HG03521 (cell line): Measurements from ENCODE around the gene PSAP.
"Not testable (repeated sequence)": the region's sequence is repeated elsewhere in the genome, so short reads cannot be mapped to it uniquely, and the experiment has no call there.

ENCODE experiments used
- ATAC-seq: cut with Tn5 transposase; IDR thresholded peaks from one replicate; pipeline ENCODE4 v1.9.1; 2021; ENCODE audit warnings: mild to moderate bottlenecking, moderate library complexity; ENCODE audit not compliant: unreplicated experiment

Gene PSAP

DNA sequence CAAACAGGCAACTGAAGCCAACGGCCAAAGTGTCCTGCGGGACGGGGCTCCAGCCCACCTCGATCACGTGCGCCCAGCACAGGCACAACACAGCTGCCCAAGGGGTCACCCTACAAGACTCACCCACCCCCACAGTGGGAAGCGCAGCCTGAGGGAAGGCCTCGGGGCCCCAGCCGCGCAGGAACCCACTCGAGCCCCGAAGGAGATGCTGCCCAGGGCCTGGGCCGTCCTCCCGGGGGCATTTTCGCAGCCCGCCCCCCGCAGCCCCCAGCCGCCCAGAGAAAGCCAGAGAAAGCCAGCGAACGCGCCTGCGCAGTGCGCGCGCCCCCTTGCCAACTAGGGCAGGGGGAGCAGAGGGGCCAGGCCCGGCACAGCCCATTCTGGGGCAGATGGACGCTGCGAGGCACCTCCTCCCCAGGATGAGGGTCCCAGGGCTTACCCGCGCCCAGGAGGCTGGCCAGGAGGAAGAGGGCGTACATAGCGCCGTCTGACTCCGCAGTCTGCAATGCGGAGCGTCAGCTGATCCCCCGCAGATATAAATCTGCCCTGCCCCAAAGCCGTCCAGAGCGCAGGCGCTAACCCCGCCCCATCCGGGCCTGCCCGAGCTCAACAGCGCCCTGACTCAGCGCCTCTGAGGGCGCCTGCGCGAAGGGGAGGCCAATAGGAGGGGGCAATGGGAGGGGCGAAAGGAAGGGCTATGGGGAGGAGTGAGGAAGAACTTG lies at the start of gene PSAP:
Gene PSAP, minus strand, starts transcription at position 509 of the 722 bp plus-strand sequence. Its CDS starts 30 bp downstream, at position 479.
- ATAC-seq: peak; percentile 88

DNA sequence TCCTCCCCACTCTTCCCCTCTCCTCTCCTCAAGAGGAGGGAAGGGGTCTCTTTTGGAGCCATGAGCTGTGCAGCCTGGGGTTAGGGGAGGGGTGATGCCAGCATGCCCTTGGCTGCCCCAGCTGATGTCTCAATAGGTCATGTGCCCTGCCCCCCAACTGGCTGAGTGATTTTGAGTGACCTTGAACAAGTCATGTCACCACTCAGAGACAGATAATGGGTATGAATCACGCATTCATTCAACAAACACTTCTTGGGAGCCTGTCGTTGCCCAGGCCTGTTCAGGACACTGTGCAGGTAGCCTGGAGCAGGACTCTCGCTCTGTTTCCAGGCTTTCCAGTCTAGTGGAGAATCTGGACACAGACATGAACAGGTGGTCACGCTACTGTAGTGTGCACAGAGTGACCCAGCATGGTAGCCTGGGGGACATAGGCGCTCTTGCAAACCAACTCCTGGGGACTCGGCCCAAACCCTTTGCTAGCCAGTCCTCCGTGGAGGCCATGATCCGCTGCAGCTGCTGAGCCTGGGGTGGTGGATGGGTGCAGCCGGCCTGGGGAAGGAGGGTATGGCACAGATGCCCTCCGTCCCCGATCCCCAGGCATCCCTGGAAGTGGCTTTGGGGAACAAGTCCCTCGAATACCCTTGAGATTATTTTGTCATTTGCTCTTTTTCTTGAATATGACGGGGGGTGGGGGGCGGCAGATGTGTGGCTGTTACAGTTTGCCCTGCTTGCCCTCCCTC lies 49.6 kb upstream of the PSAP start:
- no peak for ATAC-seq

DNA sequence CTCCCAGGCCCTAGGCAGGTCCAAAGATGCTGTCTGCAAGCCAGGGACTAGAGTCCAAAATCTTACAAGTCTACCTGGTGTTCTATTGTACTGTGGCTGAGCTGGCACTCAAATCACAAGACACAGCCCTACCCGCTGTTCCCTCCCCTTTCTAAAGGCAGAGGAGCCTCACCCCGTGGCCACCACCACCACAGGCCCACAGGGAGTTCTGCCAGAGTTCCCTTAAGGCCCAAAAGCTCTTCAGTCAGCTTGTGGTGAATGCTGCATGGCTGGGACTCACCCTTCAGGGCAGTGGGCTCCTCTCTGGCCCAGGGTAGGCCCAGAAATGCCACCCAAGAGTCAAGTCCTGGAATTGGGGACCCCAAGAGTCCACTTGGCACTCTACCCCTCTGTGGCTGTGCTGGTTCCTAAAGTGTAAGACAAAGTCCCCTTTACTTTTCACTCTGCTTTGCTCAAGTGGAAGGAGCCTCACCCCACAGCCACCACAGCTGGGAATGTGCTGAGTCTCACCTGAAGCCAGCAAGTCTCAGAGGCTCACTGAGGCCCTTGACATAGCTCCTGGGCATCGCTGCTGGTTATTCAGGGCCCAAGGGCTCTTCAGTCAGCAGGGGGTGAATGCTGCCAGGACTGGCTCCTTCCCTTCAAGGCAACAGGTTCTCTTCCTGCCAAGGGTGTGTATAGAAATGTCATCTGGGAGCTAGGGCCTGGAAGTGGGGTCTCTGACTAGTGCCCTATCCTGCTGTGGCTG lies 48.8 kb upstream of the PSAP start:
- ATAC-seq: no peak

DNA sequence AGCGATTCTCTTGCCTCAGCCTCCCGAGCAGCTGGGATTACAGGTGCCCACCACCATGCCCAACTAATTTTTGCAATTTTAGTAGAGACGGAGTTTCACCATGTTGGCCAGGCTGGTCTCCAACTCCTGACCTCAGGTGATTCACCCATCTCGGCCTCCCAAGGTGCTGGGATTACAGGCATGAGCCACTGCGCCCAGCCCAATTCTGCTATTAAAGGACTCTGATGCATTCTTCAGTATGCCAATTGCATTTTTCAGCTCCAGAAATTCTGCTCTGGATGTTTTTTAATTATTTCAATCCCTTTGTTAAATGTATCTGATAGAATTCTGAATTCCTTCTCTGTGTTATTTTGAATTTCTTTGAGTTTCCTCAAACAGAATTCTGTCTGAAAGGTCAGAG lies 47.3 kb upstream of the PSAP start:
- not testable (repeated sequence) for ATAC-seq

DNA sequence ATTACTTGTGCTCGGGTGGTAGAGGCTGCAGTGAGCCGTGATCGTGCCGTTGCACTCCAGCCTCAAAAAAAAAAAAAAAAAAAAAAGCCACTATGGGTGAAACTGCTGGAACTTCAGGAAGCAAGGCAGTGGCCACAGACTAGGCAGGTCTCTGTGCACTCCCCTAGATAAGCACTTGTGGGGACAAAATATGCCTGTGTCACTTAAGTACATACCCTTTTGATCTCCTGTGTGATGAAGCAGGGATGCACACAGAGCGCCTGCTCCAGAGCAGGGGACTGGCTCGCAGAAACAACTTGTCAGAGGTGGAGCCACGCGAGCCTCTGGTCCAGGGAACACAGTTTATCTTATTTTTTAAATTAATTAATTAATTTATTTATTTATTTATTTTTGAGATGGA lies 42.9 kb upstream of the PSAP start:
- ATAC-seq: no peak

DNA sequence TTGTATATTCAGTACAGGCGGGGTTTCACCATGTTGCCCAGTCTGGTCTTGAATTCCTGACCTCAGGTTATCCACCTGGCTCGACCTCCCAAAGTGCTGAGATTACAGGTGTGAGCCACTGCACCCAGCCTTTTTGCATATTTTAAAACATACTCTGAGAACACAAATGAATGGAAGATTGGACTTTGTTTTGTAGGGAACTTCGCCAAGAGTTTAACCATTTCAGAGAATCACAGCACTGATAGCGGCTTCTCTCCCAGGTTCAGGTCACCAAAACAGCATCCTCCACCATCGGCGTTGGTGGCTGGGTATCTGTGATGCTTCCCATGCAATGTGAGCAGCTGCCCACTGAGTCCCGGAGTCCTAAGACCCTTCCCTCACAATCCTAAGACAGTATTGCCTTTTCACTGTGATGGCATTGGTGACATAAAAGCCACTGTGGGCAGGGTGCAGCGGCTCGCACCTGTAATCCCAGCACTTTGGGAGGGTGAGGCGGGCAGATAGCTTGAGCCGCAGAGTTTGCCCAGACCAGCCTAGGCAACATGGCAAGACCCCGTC lies 42.3 kb upstream of the PSAP start:
- ATAC-seq: no peak

DNA sequence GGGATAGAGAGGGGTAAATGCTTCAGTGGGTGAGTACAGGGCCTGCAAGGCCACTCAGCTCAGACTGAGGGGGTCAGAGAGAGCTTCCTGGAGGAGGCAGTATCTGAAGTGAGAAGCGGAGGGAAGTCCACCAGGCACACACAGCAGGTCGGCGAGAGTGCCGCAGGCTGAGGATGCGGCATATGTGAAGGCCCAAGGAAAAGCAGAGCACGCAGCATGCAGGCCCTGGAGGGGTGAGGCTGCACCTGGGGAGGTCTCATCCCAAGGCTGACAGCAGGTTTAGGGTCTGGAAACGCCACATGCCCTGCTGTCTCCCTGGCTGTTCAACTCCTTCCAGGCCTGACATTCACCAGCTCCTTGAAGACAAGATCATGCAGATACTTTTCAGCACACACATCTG lies 40.4 kb upstream of the PSAP start:
- ATAC-seq: no peak

DNA sequence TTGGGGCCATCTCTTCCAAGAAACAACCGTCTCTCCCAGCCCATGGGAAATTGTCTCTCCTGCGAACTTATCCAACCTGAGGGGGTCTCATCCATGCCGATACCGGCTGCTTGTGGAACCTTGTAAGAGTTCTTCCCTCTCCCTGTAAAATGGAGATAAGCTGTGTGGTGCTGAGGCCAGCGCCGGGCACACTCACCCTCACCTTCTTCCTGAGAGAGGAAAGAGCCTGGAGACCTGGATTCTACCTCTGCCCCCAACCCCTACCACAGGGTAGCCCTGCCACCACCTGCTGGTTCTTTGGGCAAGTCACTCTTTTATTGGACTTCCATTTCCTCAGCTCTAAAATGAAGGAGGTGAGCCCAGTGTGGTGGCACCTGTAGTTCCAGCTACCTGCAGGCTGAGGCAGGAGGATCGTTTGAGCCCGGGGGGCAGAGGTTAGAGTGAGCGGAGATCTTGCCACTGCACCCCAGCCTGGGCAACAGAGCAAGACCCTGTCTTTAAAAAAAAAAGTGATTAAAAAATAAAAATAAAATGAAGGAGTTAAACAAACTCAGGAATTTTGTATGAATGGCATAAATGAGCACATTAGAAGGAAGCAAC lies 38.4 kb upstream of the PSAP start:
- no peak for ATAC-seq

DNA sequence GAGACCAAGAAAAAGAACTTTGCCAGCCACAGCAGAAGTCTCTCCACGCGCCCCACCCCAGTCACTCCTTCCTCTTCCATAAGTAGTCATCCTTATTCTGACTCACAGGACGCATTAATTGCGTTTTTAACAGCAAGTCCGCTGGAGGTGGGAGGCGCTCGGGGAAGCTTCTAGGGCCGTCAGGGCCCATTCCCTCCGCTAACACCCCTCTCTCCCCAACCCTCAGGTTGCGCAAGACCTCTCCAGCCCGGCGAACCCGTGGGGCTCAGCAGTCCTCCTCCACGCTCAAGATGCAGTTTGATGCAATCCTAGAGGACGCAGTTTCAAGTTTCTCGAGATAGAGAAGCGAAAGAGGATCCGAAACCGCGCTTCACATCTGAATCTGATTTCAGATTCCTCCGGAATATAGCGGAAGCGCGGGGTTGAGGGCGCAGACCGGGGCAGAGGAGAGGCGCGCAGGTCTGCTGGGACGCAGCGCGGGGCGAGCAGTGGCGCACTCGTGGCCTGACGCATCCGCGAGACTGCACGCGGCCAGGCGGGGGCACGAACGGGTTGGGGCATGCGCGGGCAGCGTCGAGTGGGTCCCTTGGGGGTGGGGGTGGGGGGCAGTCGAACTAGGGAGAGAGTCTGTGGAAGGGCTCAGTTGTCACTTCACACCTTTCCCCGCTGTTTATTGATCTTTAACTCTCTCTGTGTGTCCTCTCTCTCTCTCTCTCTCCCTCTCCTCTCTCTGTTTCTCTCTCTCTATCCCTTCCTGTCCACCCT lies 37.8 kb upstream of the PSAP start:
- peak; percentile 75 for ATAC-seq

DNA sequence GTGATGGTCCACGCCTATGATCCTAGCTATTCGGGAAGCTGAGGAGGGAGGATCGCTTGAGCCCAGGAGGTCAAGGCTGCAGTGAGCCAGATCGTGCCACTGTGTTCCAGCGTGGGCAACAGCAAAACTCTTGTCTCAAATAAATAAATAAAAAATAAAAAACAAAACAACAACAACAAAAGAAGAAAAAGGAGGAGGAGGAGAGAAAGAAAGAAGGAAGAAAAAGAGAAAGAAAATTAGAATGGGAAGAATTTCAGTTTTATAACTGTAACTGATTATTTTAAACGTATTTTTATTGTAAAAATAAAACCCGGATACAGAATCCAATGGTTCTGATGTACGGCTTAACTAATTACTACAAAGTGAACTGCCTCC lies 37.2 kb upstream of the PSAP start:
- ATAC-seq: no peak

DNA sequence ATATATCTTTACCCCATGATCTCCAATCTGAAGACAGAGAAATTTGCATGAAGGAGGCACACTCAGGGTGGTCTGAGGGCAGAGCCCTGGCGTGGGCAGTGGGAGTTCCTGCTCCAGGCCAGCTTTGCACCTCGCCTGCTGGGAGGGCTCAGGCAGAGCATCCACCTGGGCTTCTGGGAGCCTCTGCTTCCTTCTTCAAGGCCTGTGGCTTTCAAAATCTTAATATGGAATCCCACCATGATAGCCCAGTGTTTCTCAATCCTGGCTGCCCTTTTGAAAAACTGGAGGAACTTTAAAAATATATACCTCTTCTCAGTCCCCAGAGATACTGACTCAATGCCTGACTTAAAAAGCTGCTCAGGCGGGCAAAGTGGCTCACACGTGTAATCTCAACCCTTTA lies 36.7 kb upstream of the PSAP start:
- no peak for ATAC-seq

DNA sequence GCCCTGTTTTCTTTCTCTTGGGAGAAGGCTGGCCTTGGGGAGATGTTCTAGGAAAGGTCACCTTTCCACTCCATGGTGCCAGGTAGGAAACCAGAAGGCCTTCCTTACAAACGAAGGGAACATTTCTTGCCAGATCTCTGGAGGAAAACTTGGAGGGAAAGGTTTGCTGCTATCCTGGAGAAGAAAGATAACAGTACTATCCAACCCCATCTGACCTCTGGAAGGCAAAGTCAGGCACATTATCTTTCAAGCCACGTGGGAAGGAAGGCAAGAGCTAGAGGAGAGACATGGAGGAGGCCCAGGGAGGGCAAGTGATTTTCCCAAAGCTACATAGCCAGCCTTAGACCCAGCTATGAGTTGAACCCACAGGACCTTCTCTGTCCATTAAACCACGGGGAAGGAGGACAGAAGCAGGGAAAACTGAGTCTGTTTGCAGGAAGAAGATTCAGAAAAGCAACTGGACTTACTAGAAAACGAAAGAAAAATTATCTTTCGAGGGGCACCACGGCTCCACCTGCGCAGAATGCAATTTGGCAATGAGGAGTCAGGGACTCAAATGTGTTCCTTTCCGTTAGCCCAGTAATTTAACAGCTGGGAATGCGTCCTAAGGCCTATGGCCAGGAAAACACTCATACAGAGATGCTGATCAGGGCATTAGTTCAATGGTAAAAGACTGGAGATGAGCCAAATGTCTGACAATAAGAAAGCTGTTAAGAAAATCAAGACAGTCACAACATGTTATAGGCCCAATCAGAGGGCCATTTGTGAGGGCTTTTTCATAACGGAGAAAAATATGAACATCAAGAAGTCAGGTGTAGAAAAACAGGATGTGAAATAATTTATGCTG lies 32.0 kb upstream of the PSAP start:
- ATAC-seq: no peak

DNA sequence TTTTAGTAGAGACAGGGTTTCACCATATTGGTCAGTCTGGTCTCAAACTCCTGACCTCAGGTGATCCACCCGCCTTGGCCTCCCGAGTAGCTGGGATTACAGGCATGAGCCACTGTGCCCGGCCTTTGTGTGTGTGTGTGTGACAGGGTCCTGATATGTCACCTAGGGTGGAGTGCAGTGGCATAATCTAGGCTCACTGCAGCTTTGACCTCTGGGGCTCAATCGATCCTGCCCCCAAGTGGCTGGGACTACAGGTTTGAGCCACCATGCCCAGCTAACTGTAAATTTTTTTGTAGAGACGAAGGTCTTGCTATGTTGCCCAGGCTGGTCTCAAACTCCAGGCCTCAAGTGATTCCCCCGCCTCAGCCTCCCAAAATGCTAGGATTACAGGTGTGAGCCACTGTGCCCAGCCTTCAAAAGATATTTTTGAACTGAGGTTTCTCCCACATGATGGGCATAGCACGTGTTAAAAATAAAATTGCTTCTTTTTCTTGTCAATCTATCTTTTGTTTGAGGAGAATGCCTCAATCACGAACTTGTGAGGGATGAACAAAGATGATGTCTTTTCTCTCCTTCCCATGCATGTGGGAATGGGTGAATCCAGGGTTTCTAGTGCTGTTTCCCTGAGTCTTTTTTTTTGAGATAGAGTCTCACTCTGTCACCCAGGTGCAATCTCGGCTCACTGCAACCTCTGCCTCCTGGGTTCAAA lies 30.8 kb upstream of the PSAP start:
- no peak for ATAC-seq

DNA sequence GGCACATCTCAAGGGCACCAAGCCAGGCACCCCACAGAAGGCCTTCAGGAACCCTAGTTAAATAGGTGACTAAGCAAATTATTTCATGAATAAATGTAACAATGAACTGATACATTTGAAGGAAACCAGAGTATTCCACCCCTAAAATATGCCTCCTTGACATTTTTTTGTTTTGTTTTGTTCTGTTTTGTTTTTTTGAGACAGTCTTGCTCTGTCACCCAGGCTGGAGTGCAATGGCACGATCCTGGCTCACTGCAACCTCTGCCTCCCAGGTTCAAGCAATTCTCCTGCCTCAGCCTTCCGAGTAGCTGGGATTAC lies 30.2 kb upstream of the PSAP start:
- ATAC-seq: not testable (repeated sequence)

DNA sequence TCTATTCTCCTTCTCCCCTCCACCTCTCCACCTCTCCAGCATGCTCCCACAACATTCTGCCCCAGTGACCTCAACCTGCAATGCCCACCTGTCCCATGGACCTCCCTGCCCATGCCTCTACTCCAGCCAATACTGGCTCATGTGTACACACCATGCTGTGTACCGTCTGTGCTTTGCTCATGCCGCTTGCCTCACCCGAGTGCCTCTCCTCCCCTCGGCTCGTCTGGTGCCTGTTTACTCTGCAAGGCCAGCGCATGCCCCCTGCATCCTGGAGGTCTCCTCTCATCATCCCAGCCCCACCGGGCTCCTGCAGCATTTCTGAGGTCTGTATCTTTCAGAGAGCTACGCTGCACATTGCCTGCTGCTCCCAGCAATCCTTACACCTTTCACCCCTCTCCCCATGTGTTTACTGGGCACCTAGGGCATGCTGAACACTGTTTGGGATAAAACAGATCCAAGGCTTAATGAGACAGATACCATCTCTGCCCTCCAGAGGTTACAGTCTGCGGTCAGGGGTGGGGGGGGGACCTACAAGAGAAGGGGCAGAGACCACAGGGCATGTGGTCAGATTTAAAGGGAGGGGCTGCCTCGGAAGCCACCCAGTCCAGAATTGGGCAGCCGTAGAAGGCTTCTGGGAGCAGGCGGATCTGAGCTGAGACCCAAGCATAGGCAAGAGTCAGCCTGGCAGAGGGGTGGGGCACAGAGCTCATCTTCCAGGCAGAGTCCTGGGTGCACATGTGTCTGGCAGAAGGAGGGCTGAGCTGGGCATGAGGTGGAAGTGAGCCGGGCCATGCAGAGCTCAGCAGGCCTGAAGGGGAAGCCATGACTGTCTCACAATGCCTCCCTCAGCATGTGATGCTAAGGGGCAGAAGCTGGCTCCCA lies 29.6 kb upstream of the PSAP start:
- ATAC-seq: no peak

DNA sequence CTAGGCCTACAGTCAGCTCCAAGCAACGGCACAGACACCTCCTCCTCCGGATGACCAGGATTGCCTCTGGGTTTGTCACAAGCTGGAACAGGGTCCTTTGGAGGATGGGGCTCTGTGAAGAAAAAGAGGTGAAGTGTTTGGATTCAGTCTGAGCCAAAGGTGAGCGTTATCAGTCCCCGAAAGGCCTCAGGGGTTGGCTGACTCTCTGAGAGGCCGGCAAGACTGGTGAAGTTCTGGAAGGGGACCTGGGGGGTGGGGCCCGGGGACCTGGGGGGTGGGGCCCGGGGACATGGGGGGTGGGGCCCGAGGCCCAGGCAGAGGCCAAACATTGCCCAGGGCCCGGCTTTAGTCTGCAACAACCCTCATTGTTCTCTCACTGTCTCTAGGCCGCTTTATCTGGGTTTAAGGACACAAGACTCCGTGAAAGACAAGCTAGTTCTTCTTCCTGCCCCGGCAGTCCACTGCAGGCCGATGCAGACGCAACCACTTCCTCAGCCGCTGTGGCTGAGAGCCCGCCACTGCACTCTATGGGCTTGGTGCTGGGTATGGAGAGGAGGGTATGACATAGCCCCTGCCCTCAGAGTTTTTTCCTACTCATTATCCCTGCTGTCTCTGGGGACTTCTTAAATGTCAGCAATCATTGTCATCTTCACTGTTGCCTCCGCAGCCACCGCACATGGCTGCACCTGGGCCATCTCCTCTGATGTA lies 27.4 kb upstream of the PSAP start:
- no peak for ATAC-seq

DNA sequence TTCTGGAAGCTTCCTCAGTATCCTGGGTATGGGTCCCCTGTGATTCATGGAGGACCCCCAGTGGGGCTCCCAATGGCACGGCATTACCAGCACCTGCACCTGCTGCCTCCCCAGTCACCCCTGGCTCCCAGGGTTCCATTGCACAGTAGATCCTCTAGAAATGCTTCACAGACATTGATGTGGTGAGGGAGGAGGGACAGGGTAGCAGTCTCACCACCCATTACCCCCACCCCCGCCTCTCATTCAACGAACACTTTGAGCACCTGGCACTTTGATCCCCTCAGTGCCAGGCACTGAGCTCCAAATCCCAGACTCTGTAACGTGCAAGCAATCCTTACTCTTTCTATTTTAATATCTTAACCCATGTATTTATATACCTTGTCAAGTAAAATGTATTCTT lies 26.8 kb upstream of the PSAP start:
- ATAC-seq: no peak
